ENCODE data around the gene YJEFN3.

YJEFN3 gene

DNA sequence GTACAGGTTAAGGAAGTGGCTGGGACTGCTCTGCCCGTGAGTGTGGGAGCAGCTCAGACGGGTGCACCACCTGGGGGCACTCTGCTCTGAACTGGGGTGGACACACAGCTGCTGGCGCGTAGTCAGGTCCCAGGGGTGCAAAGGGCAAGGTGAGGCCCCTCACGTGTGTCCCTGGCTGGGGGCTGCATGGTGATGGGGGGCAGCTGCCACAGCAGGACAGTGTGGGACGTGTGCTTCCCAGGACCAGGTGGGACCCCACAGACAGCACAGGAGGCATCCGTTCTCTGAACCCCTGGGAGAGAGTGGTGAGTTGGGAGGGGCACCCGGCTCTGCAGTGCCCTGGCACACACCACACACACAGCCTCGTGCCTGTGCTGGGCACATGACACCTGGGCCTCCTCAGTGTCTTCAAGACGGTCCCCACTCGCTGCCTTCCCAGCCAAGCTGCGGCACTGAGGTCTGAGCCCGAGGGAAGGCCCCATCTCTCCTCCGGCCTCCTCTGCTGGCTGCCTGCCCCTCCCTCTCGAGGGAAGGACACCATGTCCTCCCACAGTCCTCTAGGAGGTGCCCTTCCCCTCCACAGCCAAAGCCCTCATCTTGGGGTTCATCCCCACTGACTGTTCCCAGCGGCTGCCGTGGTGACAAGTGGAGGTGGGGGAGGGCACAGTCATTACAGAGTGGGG, 34.1 kb downstream of the YJEFN3 start:
- H3K4me1 ChIP-seq (ENCODE audit: control insufficient read depth, insufficient read depth, low read length): no peaks in the 10 kb centered on the region
- no peak overlapping the region for H3K9ac ChIP-seq (ENCODE audit: low read length in 2 of 2)
- no peaks in the 10 kb centered on the region for H3K27me3 ChIP-seq (ENCODE audit: control insufficient read depth in 1 of 2, insufficient read depth in 2 of 2, low read length in 2 of 2)
- no peak overlapping the region for H3K27ac ChIP-seq (ENCODE audit: low read length)
- no peaks in the 10 kb centered on the region for H3K36me3 ChIP-seq (ENCODE audit: control insufficient read depth in 2 of 2, insufficient read depth in 2 of 2, low read length in 2 of 2)
- H3K9me3 ChIP-seq (ENCODE audit: control insufficient read depth in 2 of 2, low read length in 2 of 2): no peaks in the 10 kb centered on the region
- no peak overlapping the region for H3K4me3 ChIP-seq (ENCODE audit: low read length in 2 of 2)

DNA sequence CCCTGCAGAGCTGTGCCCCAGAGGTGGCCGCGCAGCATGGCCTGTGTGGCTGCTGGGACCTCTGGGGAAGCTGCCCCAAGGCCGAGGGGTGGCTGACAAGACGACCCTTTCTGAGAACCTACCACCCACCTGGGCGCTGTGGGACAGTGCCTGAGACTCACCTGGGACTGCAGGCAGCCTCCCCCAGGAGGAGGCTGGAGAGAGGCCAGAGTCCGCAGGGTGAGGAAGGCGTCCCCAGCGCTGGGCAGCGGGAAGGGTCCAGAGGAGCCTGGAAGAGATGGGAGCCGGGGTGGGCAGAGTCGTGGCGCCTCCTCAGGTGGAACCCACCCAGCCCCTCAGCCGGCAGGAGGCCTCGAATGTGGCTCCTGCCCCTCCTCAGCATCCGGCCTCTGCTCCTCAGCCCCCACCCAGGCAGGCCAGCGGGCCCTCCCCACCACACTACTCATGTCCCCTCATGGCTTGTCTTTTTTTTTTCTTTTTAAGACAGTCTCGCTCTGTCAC, 34.7 kb downstream of the YJEFN3 start:
- Histone ChIP-seq H3K9ac (ENCODE audit: low read length in 2 of 2) (no peak overlapping the region), H3K4me1 (ENCODE audit: control insufficient read depth, insufficient read depth, low read length) (no peaks in the 10 kb centered on the region), H3K36me3 (ENCODE audit: control insufficient read depth in 2 of 2, insufficient read depth in 2 of 2, low read length in 2 of 2) (no peaks in the 10 kb centered on the region), H3K9me3 (ENCODE audit: control insufficient read depth in 2 of 2, low read length in 2 of 2) (no peaks in the 10 kb centered on the region), H3K27me3 (ENCODE audit: control insufficient read depth in 1 of 2, insufficient read depth in 2 of 2, low read length in 2 of 2) (no peaks in the 10 kb centered on the region), H3K27ac (ENCODE audit: low read length) (no peak overlapping the region), H3K4me3 (ENCODE audit: low read length in 2 of 2) (no peak overlapping the region)

DNA sequence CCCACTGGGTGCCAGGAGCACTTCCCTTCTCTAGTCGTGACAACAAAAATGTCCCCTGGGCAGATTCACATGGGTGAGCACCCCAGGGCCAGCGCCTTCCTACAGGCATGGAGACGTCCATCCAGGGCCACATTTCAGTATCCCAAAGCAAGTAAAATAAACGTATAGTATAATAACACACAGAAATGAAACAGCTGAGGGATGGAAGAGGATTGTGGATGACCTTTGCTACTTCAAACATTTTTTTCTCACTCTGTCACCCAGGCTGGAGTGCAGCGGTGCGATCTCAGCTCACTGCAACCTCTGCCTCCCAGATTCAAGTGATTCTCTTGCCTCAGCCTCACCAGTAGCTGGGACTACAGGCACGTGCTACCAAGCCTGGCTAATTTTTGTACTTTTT, 37.6 kb downstream of the YJEFN3 start:
- Histone ChIP-seq H3K36me3 (ENCODE audit: control insufficient read depth in 2 of 2, insufficient read depth in 2 of 2, low read length in 2 of 2) (no peaks in the 10 kb centered on the region), H3K4me1 (ENCODE audit: control insufficient read depth, insufficient read depth, low read length) (no peaks in the 10 kb centered on the region), H3K9ac (ENCODE audit: low read length in 2 of 2) (no peak overlapping the region), H3K4me3 (ENCODE audit: low read length in 2 of 2) (no peak overlapping the region), H3K27me3 (ENCODE audit: control insufficient read depth in 1 of 2, insufficient read depth in 2 of 2, low read length in 2 of 2) (no peaks in the 10 kb centered on the region), H3K9me3 (ENCODE audit: control insufficient read depth in 2 of 2, low read length in 2 of 2) (no peaks in the 10 kb centered on the region), H3K27ac (ENCODE audit: low read length) (no peak overlapping the region)

DNA sequence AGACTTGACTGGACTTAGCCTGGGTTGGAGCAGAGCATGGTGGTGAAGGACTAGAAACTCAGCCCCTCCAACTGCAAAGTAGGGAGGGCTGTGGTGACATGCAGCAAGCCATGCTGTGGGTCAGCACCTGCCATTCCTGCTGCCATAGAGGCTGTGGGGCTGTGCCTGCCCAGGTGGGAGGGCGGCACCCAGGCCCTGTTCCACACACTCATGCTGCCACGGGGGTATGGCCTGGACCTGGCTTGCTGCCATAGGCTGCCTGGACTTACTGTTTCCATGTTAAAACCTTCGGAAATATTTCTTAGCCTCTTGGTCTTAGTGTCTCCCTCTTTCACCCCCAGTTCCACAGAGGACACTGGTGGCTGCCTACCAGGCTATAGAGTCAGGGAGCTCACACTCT, 38.7 kb downstream of the YJEFN3 start:
- Histone ChIP-seq H3K27ac (ENCODE audit: low read length) (no peak overlapping the region), H3K9me3 (ENCODE audit: control insufficient read depth in 2 of 2, low read length in 2 of 2) (no peaks in the 10 kb centered on the region), H3K36me3 (ENCODE audit: control insufficient read depth in 2 of 2, insufficient read depth in 2 of 2, low read length in 2 of 2) (no peaks in the 10 kb centered on the region), H3K4me3 (ENCODE audit: low read length in 2 of 2) (no peak overlapping the region), H3K27me3 (ENCODE audit: control insufficient read depth in 1 of 2, insufficient read depth in 2 of 2, low read length in 2 of 2) (no peaks in the 10 kb centered on the region), H3K4me1 (ENCODE audit: control insufficient read depth, insufficient read depth, low read length) (no peaks in the 10 kb centered on the region), H3K9ac (ENCODE audit: low read length in 2 of 2) (no peak overlapping the region)

DNA sequence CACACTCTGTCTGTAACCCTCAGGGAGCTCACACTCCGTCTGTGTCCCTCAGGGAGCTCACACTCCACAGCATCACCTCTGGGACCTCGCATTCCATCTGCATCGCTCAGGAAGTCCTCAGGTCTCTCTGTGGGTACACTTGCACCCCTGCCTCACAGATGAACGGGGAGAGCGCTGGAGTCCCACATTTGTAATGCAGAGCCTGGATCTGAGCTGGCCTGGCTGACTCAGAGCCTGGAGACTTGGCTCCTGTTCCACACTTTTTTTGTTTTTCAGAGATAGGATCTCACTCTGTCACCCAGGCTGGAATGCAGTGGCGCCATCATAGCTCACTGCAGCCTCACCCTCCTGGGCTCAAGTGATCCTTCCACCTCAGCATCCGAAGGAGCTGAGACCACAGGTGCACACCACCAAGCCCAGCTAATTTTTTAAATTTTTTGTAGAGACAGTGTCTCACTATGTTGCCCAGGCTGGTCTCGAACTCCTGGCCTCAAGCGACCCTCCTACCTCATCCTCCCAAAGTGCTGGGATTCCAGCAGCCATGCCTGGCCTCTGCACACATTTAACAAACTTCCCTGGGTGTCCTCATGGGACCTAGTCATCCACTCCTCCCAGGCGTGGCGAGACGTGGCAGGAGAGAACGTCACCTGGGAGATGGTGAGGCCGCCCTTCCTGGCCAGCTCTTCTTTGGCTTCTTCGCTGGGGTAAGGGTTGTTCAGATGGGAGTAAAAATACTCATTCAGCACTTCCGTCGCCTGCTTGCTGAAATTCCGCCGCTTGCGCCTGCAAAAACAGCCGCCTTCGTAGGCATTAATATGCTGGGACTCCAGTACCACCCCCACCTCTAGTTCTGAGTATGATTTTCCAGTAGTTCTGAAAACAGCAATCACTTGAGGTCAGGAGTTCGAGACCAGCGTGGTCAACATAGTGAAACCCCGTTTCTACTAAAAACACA, 40.4 kb downstream of the YJEFN3 start:
- Histone ChIP-seq H3K36me3 (ENCODE audit: control insufficient read depth in 2 of 2, insufficient read depth in 2 of 2, low read length in 2 of 2) (no peaks in the 10 kb centered on the region), H3K9ac (ENCODE audit: low read length in 2 of 2) (no peak overlapping the region), H3K4me3 (ENCODE audit: low read length in 2 of 2) (no peak overlapping the region)

DNA sequence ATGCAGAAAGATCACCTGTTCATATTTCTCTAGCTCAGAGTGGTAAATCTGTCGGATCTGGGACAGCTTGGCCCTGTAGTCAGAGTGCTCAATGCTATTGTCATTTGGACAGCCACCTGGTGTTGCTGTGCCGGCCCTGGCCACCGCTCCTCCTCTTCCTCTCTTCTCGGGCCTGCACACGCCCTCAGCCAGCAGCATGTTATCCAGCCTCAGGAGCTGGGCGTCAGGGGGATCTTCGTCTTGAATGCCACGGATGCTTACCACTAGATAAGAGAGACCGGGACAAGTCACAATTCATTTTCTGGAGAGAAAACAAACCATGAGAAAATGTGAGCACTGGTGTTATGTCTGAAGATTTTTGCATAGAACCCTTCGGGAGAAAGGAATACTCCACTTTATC, 41.9 kb downstream of the YJEFN3 start:
- no peak overlapping the region for H3K4me3 ChIP-seq (ENCODE audit: low read length in 2 of 2)

More for the DNA sequence above, 40.4 kb downstream of the YJEFN3 start:
- Histone ChIP-seq H3K27ac (ENCODE audit: low read length) (no peak overlapping the region), H3K4me1 (ENCODE audit: control insufficient read depth, insufficient read depth, low read length) (no peaks in the 10 kb centered on the region), H3K27me3 (ENCODE audit: control insufficient read depth in 1 of 2, insufficient read depth in 2 of 2, low read length in 2 of 2) (no peaks in the 10 kb centered on the region), H3K9me3 (ENCODE audit: control insufficient read depth in 2 of 2, low read length in 2 of 2) (no peaks in the 10 kb centered on the region)

DNA sequence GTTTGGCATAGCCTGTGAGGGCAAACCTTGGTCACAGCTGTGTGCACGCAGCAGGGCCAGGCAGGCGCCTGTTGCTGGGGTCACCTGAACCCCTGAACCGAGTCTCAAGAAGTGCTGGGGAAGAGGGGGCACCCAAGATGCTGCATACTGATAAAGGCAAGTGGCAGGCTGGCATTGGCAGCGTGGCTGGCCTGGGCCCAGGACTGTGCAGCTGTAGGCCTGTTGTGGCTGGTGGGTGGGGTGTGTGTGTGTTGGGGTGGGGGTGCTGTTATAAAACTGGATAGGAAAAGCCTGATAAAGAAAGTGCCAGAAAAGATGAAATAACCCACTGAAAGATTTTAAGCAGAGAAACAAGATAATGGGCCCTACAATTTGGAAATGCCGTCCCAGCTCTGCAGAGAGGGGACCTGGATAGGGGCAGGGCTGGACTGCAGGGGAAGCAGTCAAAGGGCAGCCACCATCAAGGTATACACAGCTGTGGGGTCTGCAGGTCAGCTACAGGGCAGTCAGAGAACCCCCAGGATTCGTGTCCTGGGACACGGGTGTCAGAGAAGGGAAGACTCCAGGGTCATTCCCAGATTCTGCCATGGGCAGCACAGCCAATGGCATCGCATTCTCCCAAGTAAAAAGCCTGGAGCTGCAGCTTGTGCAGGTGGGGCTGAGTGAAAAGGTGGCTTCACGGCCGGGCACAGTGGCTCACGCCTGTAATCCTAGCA, 42.5 kb downstream of the YJEFN3 start:
- Histone ChIP-seq H3K36me3 (ENCODE audit: control insufficient read depth in 2 of 2, insufficient read depth in 2 of 2, low read length in 2 of 2) (no peaks in the 10 kb centered on the region), H3K4me3 (ENCODE audit: low read length in 2 of 2) (no peak overlapping the region), H3K9me3 (ENCODE audit: control insufficient read depth in 2 of 2, low read length in 2 of 2) (no peaks in the 10 kb centered on the region), H3K27me3 (ENCODE audit: control insufficient read depth in 1 of 2, insufficient read depth in 2 of 2, low read length in 2 of 2) (no peaks in the 10 kb centered on the region), H3K27ac (ENCODE audit: low read length) (no peak overlapping the region), H3K4me1 (ENCODE audit: control insufficient read depth, insufficient read depth, low read length) (no peaks in the 10 kb centered on the region), H3K9ac (ENCODE audit: low read length in 2 of 2) (no peak overlapping the region)

More for the DNA sequence above, 41.9 kb downstream of the YJEFN3 start:
- Histone ChIP-seq H3K27me3 (ENCODE audit: control insufficient read depth in 1 of 2, insufficient read depth in 2 of 2, low read length in 2 of 2) (no peaks in the 10 kb centered on the region), H3K27ac (ENCODE audit: low read length) (no peak overlapping the region), H3K4me1 (ENCODE audit: control insufficient read depth, insufficient read depth, low read length) (no peaks in the 10 kb centered on the region), H3K36me3 (ENCODE audit: control insufficient read depth in 2 of 2, insufficient read depth in 2 of 2, low read length in 2 of 2) (no peaks in the 10 kb centered on the region), H3K9ac (ENCODE audit: low read length in 2 of 2) (no peak overlapping the region), H3K9me3 (ENCODE audit: control insufficient read depth in 2 of 2, low read length in 2 of 2) (no peaks in the 10 kb centered on the region)

DNA sequence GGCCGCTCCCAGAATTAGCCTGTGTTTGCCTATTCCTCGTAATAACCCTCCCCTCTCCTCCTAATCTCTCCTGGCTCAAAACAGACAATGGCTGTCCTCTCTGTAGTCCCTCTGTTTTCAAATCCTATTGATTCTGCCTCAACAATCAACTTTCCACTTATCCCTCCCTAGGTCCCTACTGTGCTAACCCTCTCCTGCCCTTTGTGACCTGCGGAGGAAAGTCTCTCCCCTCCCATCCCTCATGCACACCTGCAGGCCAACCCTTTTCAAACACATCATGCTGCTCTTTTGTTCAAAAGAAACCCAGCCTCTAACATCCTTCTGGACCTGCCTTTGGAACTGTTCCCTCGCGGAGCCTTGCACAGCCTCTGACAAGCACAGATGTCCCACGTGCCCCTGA, 46.7 kb downstream of the YJEFN3 start:
- H3K4me1 ChIP-seq (ENCODE audit: control insufficient read depth, insufficient read depth, low read length): no peaks in the 10 kb centered on the region
- H3K36me3 ChIP-seq (ENCODE audit: control insufficient read depth in 2 of 2, insufficient read depth in 2 of 2, low read length in 2 of 2): no peaks in the 10 kb centered on the region
- H3K4me3 ChIP-seq (ENCODE audit: low read length in 2 of 2): no peak overlapping the region
- no peak overlapping the region for H3K27ac ChIP-seq (ENCODE audit: low read length)
- no peaks in the 10 kb centered on the region for H3K27me3 ChIP-seq (ENCODE audit: control insufficient read depth in 1 of 2, insufficient read depth in 2 of 2, low read length in 2 of 2)
- no peak overlapping the region for H3K9ac ChIP-seq (ENCODE audit: low read length in 2 of 2)
- no peaks in the 10 kb centered on the region for H3K9me3 ChIP-seq (ENCODE audit: control insufficient read depth in 2 of 2, low read length in 2 of 2)

DNA sequence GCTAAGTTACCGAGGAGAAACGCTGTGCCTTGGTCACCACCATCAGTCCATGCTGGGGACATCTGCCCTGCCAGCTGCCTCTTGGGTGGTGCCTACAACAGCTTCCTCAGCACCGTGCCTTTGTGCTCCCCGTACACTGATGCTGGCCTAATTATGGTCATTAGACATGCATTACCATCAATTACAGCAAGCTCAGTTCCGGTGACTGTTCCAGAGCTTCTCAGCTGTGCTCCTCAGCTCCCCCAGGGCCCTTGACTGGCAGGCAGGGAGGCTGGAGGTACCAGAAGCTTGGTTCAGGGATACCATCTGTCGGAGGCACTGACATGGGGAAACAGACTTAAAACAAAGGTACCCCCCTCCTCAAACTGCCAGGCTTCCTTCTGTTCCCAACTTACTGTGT, 49.5 kb downstream of the YJEFN3 start:
- no peak overlapping the region for H3K4me3 ChIP-seq (ENCODE audit: low read length in 2 of 2)
- no peak overlapping the region for H3K9ac ChIP-seq (ENCODE audit: low read length in 2 of 2)
- H3K36me3 ChIP-seq (ENCODE audit: control insufficient read depth in 2 of 2, insufficient read depth in 2 of 2, low read length in 2 of 2): no peaks in the 10 kb centered on the region
- no peaks in the 10 kb centered on the region for H3K27me3 ChIP-seq (ENCODE audit: control insufficient read depth in 1 of 2, insufficient read depth in 2 of 2, low read length in 2 of 2)
- no peaks in the 10 kb centered on the region for H3K9me3 ChIP-seq (ENCODE audit: control insufficient read depth in 2 of 2, low read length in 2 of 2)
- H3K4me1 ChIP-seq (ENCODE audit: control insufficient read depth, insufficient read depth, low read length): no peaks in the 10 kb centered on the region
- H3K27ac ChIP-seq (ENCODE audit: low read length): no peak overlapping the region

DNA sequence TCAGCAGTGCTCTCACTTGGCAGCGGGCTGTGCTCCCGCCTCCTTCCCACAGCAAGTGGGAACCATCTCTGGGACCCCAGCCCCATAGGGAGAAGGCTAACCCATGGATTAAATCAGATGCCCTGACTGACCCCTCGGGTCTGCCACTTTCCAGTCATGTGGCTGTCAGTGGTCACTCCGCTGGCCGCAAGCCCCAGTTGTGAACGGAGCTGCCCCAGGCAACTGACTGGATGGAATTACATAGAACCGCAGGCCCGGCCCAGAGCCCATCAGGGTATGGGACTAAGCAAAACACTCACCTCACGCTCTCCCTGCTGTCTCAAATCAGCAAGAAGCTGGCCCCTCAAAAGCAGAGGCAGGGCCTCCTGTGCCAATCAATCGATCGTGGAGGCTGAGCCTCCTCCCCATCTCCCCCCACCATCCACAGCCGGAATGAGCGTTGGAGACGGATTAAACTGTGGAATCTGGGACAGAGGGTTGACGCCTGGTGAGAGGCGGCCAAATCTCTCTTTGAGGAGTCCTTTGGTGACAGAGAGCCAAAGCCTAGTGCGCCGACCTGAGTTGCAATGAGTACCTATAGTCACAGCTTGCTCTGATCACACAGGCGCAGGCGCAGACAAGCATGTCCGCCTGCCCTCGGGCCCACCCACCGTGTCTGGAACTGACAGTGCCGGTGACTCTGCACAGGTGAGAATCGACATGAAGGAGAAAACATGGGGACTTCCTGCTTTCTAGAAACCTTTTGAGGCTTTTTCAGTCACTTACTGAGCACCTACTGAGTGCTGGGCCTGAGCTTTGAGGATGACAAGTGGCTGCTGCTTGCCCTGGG, 51.0 kb downstream of the YJEFN3 start:
- no peak overlapping the region for H3K9ac ChIP-seq (ENCODE audit: low read length in 2 of 2)
- no peaks in the 10 kb centered on the region for H3K4me1 ChIP-seq (ENCODE audit: control insufficient read depth, insufficient read depth, low read length)
- no peaks in the 10 kb centered on the region for H3K9me3 ChIP-seq (ENCODE audit: control insufficient read depth in 2 of 2, low read length in 2 of 2)
- no peaks in the 10 kb centered on the region for H3K36me3 ChIP-seq (ENCODE audit: control insufficient read depth in 2 of 2, insufficient read depth in 2 of 2, low read length in 2 of 2)
- no peaks in the 10 kb centered on the region for H3K27me3 ChIP-seq (ENCODE audit: control insufficient read depth in 1 of 2, insufficient read depth in 2 of 2, low read length in 2 of 2)
- no peak overlapping the region for H3K4me3 ChIP-seq (ENCODE audit: low read length in 2 of 2)
- H3K27ac ChIP-seq (ENCODE audit: low read length): no peak overlapping the region

Data from stomach smooth muscle (tissue), 2 donors.